T-helper 1 cell treated with Interleukin-12 subunit alpha and Interleukin-12 subunit beta and Interleukin-4 antibody, amounts not matched to agents 30 ng/mL and 1 ng/mL, for 36 hours (primary cell): ENCODE measurements around the gene CCDC142. TPM values are rescaled to one million over a fixed set of nuclear protein-coding genes. Genes with fewer than 3 reads are reported as not detected.

Source experiments
- intact Hi-C: fragments of 100-400 bp; cut with micrococcal nuclease; formaldehyde crosslinking; loops from one replicate; pipeline ENCODE4 v1.15.1; 2024
- total RNA-seq: library from RNA; stranded (reverse); gene quantifications from 2 replicates; pipeline ENCODE4 v1.2.3, GENCODE V29; 2022

The CCDC142 gene
- total RNA-seq, 1 donor from 2014 or later, result 38.1 TPM

GRCh38 chr2:74425523-74425922 is 57.3 kb downstream of the CCDC142 start:
- intact Hi-C loops, result no loop called here

GRCh38 chr2:74424995-74425406 is 57.8 kb downstream of the CCDC142 start:
- intact Hi-C loops, result no loop called here

GRCh38 chr2:74424139-74424992 is 58.4 kb downstream of the CCDC142 start:
- intact Hi-C loops, result no loop called here

Other genes starting within 250 kb of the CCDC142 start
- 2.6 and 3.7 TPM in 2 replicates for gene SLC4A5, start 139.6 kb downstream of the CCDC142 start, total RNA-seq
- 110 and 111 TPM in 2 replicates for gene DCTN1, start 102.7 kb downstream of the CCDC142 start, total RNA-seq
- 3.5 and 3.9 TPM in 2 replicates for gene C2orf81, start 61.4 kb downstream of the CCDC142 start, total RNA-seq
- gene WDR54, start 61.3 kb downstream of the CCDC142 start, total RNA-seq, result 57.2 and 60.2 TPM in 2 replicates
- gene RTKN, start 41.1 kb downstream of the CCDC142 start, total RNA-seq, result 3.7 and 4.0 TPM in 2 replicates
- gene INO80B, start 27.9 kb downstream of the CCDC142 start, total RNA-seq, result 52.2 and 52.8 TPM in 2 replicates
- 49.4 and 56.6 TPM in 2 replicates for gene WBP1, start 24.6 kb downstream of the CCDC142 start, total RNA-seq
- 77.3 and 82.5 TPM in 2 replicates for gene MOGS, start 17.6 kb downstream of the CCDC142 start, total RNA-seq
- 111 and 121 TPM in 2 replicates for gene MRPL53, start 10.3 kb downstream of the CCDC142 start, total RNA-seq
- 47.9 and 48.3 TPM in 2 replicates for gene TTC31, start 83 bp upstream of the CCDC142 start, total RNA-seq
- gene LBX2, start 16.6 kb upstream of the CCDC142 start, total RNA-seq, result 0.42 and 0.98 TPM in 2 replicates
- gene PCGF1, start 24.7 kb upstream of the CCDC142 start, total RNA-seq, result 36.4 and 44.7 TPM in 2 replicates
- 1.2 and 1.6 TPM in 2 replicates for gene TLX2, start 31.5 kb upstream of the CCDC142 start, total RNA-seq
- gene DQX1, start 43.2 kb upstream of the CCDC142 start, total RNA-seq, result 0.47 and 0.56 TPM in 2 replicates
- 155 and 156 TPM in 2 replicates for gene AUP1, start 46.7 kb upstream of the CCDC142 start, total RNA-seq
- gene HTRA2, start 46.9 kb upstream of the CCDC142 start, total RNA-seq, result 60.0 and 61.5 TPM in 2 replicates
- gene LOXL3, start 70.9 kb upstream of the CCDC142 start, total RNA-seq, result 0.78 and 0.98 TPM in 2 replicates
- 47.5 and 51.8 TPM in 2 replicates for gene DOK1, start 71.7 kb upstream of the CCDC142 start, total RNA-seq
- not detected in 2 replicates for gene M1AP, start 165.3 kb upstream of the CCDC142 start, total RNA-seq
- gene SEMA4F, start 171.2 kb upstream of the CCDC142 start, total RNA-seq, result 3.1 and 5.5 TPM in 2 replicates